Hair follicular keratinocyte (primary cell): ENCODE data around the gene MCTP1. TPM values are rescaled to one million over a fixed set of nuclear protein-coding genes. Genes with fewer than 3 reads are reported as not detected.

Source experiments
- total RNA-seq: library from RNA; depleted of rRNA; stranded (reverse); fragments of >200 nt; gene quantifications from 2 replicates; pipeline ENCODE4 v1.2.3, GENCODE V29; 2015

The MCTP1 gene
- 6.8 and 8.5 TPM in 2 replicates for total RNA-seq

GRCh38 chr5:95284572-95285408, at the start of gene MCTP1:
Gene MCTP1 (minus strand): TSS chr5:95285094.

Other genes starting within 250 kb of the MCTP1 start
- gene FAM81B, start 106.3 kb upstream of the MCTP1 start, total RNA-seq = not detected in 2 replicates